GM12801 (cell line): ENCODE data around the gene SGCD.

Experiments used
- CTCF ChIP-seq: IDR thresholded peaks from one replicate; pipeline ENCODE4 v1.5.1; 2011; ENCODE audit warnings: control low read depth; ENCODE audit not compliant: insufficient read length; ENCODE audit errors: extremely low read depth

SGCD gene

GRCh38 chr5:156753846-156754245 is 426.9 kb downstream of the SGCD start:
- TF ChIP-seq CTCF: no peak

GRCh38 chr5:156755421-156756087 is 428.6 kb downstream of the SGCD start:
- TF ChIP-seq CTCF: no peak

GRCh38 chr5:156758011-156758791 is 431.2 kb downstream of the SGCD start:
- TF ChIP-seq CTCF: no peak

- TF ChIP-seq CTCF: no peak
Observed at GRCh38 chr5:156759156-156759555, 432.2 kb downstream of the SGCD start.

- TF ChIP-seq CTCF: no peak
Observed at GRCh38 chr5:156762771-156763170, 435.8 kb downstream of the SGCD start.

- no peak for TF ChIP-seq CTCF
Observed at GRCh38 chr5:156764176-156764971, 437.4 kb downstream of the SGCD start.

- TF ChIP-seq CTCF: no peak
Observed at GRCh38 chr5:156774273-156774672, 447.3 kb downstream of the SGCD start.
